Vagina (tissue), 2 donors: ENCODE data around the gene PRELID3B.

Experiments used
- CTCF ChIP-seq, 3 experiments: fragments of 450-650 bp in 2 of 3; fragments of 200-600 bp in 1 of 3; sonication (generic) in 1 of 3; IDR thresholded peaks; one replicate each; pipeline ENCODE4 v1.5.1; 2017 to 2019; ENCODE audit warnings: antibody characterized with exemption in 3 of 3, mild to moderate bottlenecking in 2 of 3, moderate library complexity in 2 of 3
- POLR2A ChIP-seq, 2 donors: fragments of 450-650 bp; IDR thresholded peaks; one replicate each; pipeline ENCODE4 v1.6.1; 2017; ENCODE audit warnings: antibody characterized with exemption in 2 of 2, mild to moderate bottlenecking in 2 of 2, moderate library complexity in 2 of 2
- POLR2AphosphoS5 ChIP-seq, 2 donors: sonication (generic); formaldehyde crosslinking; IDR thresholded peaks; one replicate each; pipeline ENCODE4 v1.9.0; 2017; ENCODE audit warnings: antibody characterized with exemption in 2 of 2, mild to moderate bottlenecking in 2 of 2, low read depth in 1 of 2; ENCODE audit not compliant: insufficient read depth in 1 of 2

DNA sequence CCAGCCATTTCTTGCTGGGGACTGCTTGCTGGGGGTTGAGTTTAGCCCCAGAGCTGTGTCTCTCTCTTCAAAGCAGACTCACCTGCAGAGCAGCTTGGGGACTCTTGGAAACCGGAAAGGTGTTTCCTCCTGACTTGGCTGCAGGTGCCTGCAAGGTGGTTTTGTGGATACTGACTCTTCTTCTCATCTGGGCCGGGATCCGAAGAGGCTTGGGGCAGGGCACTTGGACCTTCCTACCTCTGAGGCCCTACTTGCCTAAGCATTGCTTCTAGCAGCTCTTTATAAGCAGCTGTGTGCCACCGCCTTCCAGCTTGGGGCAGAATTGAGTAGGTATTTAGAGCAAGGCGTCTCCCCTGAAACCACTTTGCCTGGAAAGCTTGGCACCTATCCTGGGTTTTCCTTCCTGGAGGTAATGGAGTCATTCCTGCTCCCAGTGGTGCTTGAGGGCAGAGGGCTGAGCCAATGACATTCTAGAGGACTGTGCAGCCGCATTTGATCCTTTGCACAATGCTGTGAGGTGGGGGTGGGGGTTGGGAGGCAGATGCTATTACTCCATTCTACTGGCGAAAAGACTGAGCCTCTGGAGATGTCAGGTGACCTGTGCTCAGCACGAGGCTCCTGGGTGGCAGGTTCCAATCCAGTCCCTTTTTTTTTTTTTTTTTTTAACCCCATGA lies 32.1 kb downstream of the PRELID3B start:
- TF ChIP-seq CTCF (IDR thresholded peaks at IDR 0.05) = no peak
- no peak for TF ChIP-seq POLR2A (IDR thresholded peaks at IDR 0.05)
- TF ChIP-seq POLR2AphosphoS5 (IDR thresholded peaks at IDR 0.05; ENCODE audit: insufficient read depth in 1 of 2, low read depth in 1 of 2) = no peak
